Measurements from ENCODE around the gene EFCAB8.
"Not testable (repeated sequence)": the region's sequence is repeated elsewhere in the genome, so short reads cannot be mapped to it uniquely, and the experiment has no call there.

The EFCAB8 gene

DNA sequence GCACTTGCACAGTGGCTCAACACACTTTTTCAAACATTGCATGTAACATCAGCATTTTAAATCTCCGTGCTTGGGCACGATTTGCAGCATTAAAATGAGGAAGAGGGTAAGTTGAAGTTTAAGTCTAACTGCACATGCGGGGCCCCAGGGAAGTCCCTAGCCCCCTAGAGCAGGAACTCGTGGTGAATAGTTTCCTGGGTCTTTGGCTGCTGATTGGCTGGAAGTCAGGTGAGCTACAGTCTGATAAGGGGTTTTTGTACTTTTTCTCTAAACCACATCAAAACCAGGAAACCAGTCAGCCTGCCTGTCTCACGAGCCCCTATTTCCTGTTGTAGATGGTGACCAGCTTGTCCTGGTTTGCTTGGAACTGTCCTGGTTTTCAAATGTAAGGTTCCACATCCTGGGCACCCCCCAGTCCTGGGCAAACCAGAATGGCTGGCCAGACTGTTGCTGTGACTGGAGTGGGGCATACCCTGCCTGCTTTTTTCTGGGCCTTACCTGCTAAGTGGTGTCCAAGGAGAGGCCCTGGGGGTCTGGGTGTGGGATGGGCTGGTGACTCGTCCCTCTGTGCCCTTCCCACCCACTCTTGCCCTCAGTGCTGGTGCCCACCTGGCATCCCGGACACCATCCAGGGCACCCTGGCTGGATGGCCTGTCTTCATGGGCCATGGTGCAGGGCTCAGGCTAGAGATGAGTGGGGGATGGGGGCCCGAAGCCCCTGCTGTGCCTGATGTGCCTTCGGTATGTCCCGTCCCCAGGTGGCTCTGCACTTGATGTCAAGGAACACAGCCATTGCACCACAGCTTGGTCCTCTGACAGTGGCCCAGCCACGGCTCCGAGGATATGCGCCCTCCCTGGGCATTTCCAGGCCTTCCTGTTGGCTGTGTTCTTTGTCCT, 113.7 kb downstream of the EFCAB8 start:
- peak; percentile 57 for DNase-seq (ENCODE audit: low spot score)

DNA sequence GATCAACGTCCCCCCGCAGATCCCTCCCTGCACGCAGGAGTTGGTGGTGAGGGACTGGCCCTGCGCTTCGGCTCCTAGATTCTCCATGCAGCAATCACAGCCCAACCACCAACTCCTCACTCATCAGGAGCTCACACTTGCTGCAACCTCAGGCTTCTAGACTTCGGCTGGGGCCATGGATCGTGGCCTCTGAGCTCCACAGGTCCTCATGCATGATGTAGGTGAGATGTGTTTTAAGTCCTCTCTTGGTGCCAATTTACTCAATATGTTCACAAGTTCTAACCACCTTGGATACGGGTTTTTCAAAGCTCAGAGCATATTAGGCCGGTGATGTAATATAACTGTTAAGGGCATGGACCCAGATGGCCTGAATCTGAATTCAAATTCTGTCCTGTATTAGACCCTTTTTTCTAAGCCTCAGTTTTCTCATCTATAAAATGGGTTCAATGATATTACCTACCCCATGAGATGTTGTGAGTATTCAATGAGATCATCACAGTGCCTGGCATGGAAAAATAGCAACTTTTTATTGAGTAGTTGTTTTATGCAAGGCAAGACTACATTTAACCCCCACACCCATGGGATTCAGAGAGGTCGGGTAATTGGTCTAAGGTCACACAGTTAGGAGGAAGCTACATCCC, 114.5 kb downstream of the EFCAB8 start:
- no peak for DNase-seq (ENCODE audit: low spot score)

DNA sequence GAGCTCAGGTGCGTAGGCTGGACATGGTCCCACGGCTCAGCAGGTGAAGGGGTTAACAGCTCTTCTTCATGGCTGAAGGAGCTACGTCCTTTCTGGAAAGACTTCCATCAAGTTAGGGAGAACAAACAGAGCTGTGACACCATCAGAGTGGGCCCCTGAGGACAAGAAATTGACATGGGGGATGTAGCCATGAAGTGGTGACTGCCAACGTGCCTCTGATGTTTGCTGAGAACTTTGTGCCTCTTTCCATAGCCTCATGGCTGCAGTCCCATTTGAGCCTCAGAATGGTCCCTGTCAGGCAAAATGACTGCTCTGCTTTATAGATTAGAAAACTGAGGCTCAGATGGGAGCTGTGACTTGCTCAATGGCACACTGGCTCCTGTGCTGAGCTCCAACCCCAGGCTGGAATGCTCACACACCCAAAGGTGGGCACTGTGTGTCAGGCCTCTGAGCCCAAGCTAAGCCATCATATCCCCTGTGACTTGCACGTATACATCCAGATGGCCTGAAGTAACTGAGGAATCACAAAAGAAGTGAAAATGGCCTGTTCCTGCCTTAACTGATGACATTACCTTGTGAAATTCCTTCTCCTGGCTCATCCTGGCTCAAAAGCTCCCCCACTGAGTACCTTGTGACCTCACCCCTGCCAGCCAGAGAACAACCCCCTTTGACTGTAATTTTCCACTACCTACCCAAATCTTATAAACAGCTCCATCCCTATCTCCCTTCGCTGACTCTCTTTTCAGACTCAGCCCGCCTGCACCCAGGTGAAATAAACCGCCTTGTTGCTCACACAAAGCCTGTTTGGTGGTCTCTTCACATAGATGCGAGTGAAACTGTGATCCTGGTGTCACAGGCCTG, 115.7 kb downstream of the EFCAB8 start:
- not testable (repeated sequence) for DNase-seq (ENCODE audit: low spot score)

- DNase-seq (ENCODE audit: low spot score) = not testable (repeated sequence)
These were observed 116.4 kb downstream of the EFCAB8 start for GRCh38 chr20:32975121-32975520.

GRCh38 chr20:32975698-32976674, 117.3 kb downstream of the EFCAB8 start:
- DNase-seq (ENCODE audit: low spot score) = no peak

- no peak for DNase-seq (ENCODE audit: low spot score)
These were observed 118.0 kb downstream of the EFCAB8 start for GRCh38 chr20:32976746-32977145.

DNA sequence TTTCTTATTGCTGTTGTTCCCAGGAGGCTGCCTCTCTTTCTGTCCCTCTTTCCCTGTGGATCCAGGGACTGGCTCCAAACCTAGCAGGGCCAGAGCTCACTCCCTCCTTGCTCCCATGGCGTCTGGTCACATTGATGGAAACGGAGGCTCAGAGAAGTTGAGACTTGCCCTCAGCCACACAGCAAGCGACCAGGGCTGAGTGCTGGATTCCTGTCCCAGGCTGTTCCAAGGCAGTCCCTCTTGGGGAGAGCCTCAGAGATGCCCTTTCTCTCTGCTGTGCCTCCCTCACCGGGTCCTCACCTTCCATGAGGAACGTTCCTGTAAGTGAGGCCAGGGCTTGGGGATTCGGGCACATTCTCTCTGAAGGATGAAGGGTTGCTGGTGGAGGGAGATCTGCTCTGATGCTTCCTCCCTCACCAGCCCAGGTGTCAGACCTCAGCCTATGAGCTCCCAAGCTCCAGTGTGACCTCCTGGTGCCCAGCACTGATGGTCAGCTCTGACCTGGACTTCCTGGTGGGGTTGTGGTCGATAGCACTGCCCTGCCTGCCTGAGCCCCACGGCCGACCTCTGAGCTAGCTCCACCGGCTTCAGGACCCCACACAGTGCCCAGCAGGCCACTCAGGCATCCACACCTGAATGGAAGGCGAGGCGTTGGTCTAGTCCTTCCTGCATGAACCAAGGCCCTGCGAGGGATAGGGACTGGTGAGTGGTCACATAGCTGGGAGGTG, 118.7 kb downstream of the EFCAB8 start:
- no peak for DNase-seq (ENCODE audit: low spot score)

DNA sequence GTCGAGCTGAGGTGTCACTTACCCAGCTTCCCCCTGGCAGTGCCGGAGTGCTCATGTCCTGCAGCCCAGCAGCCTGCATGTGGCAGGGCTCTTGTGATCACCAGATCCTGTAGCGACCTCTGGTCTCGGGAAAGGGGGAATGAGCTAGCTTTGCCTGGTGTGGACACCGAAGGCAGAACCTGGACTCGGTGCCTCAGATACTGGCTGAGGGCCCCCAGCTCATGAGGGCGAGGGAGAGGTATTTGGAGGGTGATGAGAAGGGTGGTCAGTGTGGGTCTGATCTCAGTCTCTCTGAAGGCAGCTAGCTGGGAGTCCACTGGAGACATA, 119.2 kb downstream of the EFCAB8 start:
- DNase-seq (ENCODE audit: low spot score) = no peak

DNA sequence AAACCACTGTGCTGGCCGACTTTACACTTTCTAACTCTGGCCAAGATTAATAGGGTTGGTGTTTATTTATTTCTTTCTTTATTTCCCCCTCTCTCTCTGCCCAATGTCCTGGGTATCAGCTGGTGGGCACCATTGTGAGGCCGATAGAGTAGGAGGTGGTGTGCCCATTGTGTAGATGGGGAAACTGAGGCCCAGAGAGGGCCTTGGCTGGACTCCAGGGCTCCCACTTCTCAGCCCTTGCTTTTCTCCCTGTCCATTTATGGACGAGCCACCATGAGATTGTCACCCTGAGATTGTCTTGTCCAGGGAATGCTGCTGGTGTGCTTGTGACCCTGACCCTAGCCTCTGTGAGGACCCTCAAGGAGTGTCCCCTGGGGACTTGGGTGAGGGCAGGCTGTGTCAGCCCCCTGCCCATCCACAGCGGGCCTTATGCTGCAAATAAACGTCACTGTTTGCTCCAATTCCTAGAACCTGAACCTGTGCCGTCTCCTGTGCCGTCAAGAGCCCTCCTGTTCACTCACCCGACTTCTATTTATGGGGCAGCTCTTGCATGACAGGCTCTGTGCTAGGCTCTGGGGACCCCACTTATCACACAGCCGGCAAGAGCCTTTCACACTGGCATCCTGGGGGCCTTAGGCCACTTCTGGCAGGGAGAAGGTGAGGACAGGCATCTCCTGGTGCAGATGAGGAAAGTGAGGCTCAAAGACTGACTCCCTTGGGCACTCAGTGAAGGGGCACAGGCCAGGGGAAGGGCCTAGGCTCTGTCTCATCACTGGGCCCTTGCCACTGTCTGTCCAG, 120.7 kb downstream of the EFCAB8 start:
- no peak for DNase-seq (ENCODE audit: low spot score)

DNA sequence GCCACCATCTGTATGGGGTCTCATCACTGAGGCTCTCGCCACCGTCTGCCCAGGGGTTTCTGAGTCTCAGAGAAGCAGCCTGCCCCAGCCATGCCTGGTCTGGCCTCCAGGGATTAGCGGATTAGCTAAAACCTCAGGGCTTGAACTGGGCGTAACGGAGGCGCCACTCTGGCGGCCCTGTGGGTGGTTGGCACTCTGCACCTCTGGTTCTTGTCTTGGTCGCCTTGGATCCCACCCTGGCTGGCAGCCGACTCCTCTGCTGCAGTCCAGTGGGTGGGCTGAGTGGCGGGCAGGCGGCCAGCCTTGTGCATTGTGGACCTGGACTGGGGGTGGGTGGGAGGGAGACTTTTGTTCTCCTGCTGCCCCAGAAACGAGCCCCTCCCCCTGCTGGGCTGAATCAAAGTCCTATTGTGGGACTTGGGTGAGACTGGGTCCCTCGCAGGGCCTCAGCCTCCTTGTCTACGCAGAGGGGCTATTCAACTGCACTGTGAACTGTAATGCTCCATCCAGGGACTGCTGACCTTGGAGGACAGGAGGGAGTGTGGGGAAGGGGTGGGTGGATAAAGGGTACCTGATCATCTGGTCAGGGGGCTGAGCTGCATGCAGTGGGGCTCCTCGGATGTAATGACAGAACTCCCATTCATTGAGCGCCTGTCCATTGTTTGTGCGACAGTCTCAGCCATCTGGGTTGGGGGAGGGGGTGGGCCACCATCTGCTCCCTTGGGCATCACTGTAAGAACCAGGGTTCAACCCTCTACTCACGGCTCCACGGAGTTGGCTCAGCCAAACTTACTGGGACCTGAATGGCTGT, 121.6 kb downstream of the EFCAB8 start:
- DNase-seq (ENCODE audit: low spot score) = no peak

DNA sequence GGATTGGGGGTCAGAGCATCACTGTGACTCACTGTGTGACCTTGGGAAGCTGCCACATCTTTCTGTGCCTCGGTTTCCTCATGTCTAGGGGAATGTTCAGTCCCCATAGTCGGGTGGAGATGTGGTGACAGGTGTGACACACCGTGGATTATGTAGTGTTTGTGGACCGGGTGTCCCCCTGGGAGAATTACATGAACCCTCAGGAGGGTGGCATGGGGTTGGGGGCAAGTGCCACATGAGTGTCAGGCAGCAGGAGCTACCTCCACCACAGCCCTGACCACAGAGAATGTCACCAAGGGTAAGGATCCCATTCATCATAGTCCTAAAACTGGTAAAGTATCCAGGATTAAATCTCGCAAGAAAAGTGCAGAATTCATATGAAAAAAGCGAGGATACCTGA, 122.3 kb downstream of the EFCAB8 start:
- no peak for DNase-seq (ENCODE audit: low spot score)

GRCh38 chr20:32982617-32983458, 124.1 kb downstream of the EFCAB8 start:
- no peak for DNase-seq (ENCODE audit: low spot score)

GRCh38 chr20:32983459-32984112, 124.9 kb downstream of the EFCAB8 start:
- DNase-seq (ENCODE audit: low spot score) = no peak

DNA sequence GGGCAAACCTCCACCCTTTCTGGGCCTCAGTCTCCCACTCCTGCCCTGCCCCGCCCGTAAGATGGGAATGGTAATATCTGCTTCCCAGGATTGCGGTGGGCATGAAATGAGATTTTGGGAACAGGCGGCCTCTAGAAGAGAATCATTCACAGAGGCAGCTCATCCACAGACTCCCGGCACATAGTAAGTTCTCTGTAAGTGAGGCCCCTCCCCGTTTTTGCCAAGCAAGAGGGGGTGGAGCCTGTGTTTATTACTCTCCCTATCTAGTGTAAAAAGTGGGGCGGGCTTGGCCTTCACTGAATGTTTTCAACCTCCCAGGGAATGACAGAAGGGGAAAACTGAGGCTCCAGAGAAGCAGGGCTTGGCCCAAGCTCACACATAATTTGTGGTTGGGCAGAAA, 125.5 kb downstream of the EFCAB8 start:
- DNase-seq (ENCODE audit: low spot score) = no peak

- no peak for DNase-seq (ENCODE audit: low spot score)
These were observed 126.1 kb downstream of the EFCAB8 start for GRCh38 chr20:32984631-32985354.

DNA sequence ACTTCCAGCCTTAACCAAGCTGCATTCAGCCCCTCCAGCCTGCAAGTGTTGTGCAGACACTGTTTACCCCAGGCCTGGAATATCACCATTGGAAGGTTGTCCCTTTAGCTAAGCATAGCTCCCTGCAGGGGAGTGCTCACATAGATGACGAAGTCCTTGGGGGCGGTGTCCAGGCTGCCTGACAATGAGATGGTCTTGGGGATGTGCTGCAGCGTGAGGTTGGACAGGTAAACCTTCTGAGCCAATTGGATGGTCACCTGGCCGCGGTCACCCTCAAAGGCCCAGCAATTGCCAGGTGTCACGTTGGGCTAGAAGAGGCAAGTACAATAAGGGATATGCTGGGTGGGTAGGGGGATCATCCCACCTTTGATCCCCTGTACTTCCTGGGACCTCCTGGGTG, 126.9 kb downstream of the EFCAB8 start:
- DNase-seq (ENCODE audit: low spot score) = no peak

Measured in kidney capillary endothelial cell (primary cell).